CD8-positive, alpha-beta memory T cell (primary cell): ENCODE data around the gene DLG4. TPM values are rescaled to one million over a fixed set of nuclear protein-coding genes. Genes with fewer than 3 reads are reported as not detected.

Experiments used
- CTCF ChIA-PET: fragments of 350-600 bp; sonication (Branson Sonifier 250); formaldehyde crosslinking; loops from one replicate; lab custom pipeline; 2021; ENCODE audit warnings: antibody characterized with exemption; lab: Charles Lee
- POLR2A ChIA-PET: fragments of 350-600 bp; sonication (Branson Sonifier 250); formaldehyde crosslinking; loops from one replicate; lab custom pipeline; 2021; ENCODE audit warnings: antibody characterized with exemption; lab: Charles Lee
- DNase-seq, 5 donors: peaks; one replicate each; pipeline versions ENCODE4 v3.0.0 to v3.0.0-alpha.2; 2020 to 2022; ENCODE audit warnings: mixed read lengths in 1 of 5
- H3K27ac ChIP-seq: one replicate; pipeline ENCODE4 v1.7.0; 2013; ENCODE audit warnings: low read depth, mild to moderate bottlenecking, low read length, moderate library complexity
- H3K27me3 ChIP-seq: 2 replicates; pipeline ENCODE4 v1.7.0; 2013; ENCODE audit warnings: low read length, mild to moderate bottlenecking; ENCODE audit not compliant: insufficient read depth, poor library complexity, severe bottlenecking
- H3K36me3 ChIP-seq: 2 replicates; pipeline ENCODE4 v1.7.0; 2013; ENCODE audit warnings: mild to moderate bottlenecking, low read length, moderate library complexity; ENCODE audit not compliant: insufficient read depth
- H3K4me1 ChIP-seq: 2 replicates; pipeline ENCODE4 v1.7.0; 2013; ENCODE audit warnings: mild to moderate bottlenecking, low read length, moderate library complexity; ENCODE audit not compliant: insufficient read depth
- H3K4me3 ChIP-seq: 2 replicates; pipeline ENCODE4 v1.7.0; 2013; ENCODE audit warnings: mild to moderate bottlenecking, low read length
- H3K9me3 ChIP-seq: 2 replicates; pipeline ENCODE4 v1.7.0; 2013; ENCODE audit warnings: mild to moderate bottlenecking, low read length
- H3K27ac Mint-ChIP-seq, 8 donors: one replicate each; pipeline ENCODE4 v1.8.0; 2020 to 2021; ENCODE audit warnings: mixed read lengths in 8 of 8, mild to moderate bottlenecking in 6 of 8, inconsistent platforms in 3 of 8, moderate library complexity in 3 of 8
- H3K27me3 Mint-ChIP-seq, 2 donors: one replicate each; pipeline ENCODE4 v1.8.0; 2020 to 2021; ENCODE audit warnings: mixed read lengths in 2 of 2, mild to moderate bottlenecking in 1 of 2, moderate library complexity in 1 of 2
- H3K36me3 Mint-ChIP-seq, 3 donors: one replicate each; pipeline ENCODE4 v1.8.0; 2020 to 2021; ENCODE audit warnings: mixed read lengths in 3 of 3, inconsistent platforms in 1 of 3, mild to moderate bottlenecking in 1 of 3
- H3K4me1 Mint-ChIP-seq, 3 donors: one replicate each; pipeline ENCODE4 v1.8.0; 2020 to 2021; ENCODE audit warnings: mixed read lengths in 3 of 3, inconsistent platforms in 1 of 3, mild to moderate bottlenecking in 1 of 3
- H3K4me3 Mint-ChIP-seq, 7 donors: one replicate each; pipeline ENCODE4 v1.8.0; 2020 to 2021; ENCODE audit warnings: mixed read lengths in 7 of 7, mild to moderate bottlenecking in 6 of 7, moderate library complexity in 4 of 7, inconsistent platforms in 2 of 7
- H3K9me3 Mint-ChIP-seq, 5 donors: one replicate each; pipeline ENCODE4 v1.8.0; 2020 to 2022; ENCODE audit warnings: mixed read lengths in 5 of 5, mild to moderate bottlenecking in 3 of 5, moderate library complexity in 2 of 5, inconsistent platforms in 1 of 5
- polyA plus RNA-seq: library from polyadenylated mRNA; unstranded; fragments of 300-500 nt; fragmentation: Illumina TruSeq; gene quantifications from one replicate; pipeline ENCODE4 v1.2.3, GENCODE V29; 2021
- total RNA-seq, 2 experiments: library from RNA; stranded (reverse); gene quantifications; one replicate each; pipeline ENCODE4 v1.2.3, GENCODE V29; 2021

DLG4 gene
- total and polyA plus RNA-seq, 3 experiments from 2014 or later, result 0.45 to 4.4 (median 3.5) TPM

GRCh38 chr17:7221278-7222092 lies 1.8 kb upstream of the DLG4 start:
- Mint-ChIP-seq H3K27ac (peak overlapping the region in 7 of 8 donors; percentile 81 to 98 (median 93)), H3K4me1 (peaks cover 28 to 47% (median 34%) of the 10 kb centered on the region in 3 donors), H3K4me3 (peak overlapping the region; percentile 74 to 96 (median 93)), H3K27me3 (no peaks in the 10 kb centered on the region), H3K9me3 (no peaks in the 10 kb centered on the region), H3K36me3 (peaks cover 0 to 55% (median 2%) of the 10 kb centered on the region in 3 donors)
- Histone ChIP-seq H3K9me3 (no peaks in the 10 kb centered on the region), H3K27ac (no peak overlapping the region), H3K4me3 (no peak overlapping the region), H3K4me1 (peaks cover 42% of the 10 kb centered on the region), H3K27me3 (no peaks in the 10 kb centered on the region), H3K36me3 (peaks cover 25% of the 10 kb centered on the region)
- ChIA-PET POLR2A (interaction anchor here (1.0 to 3.1 kb wide), 4 partner anchors 13 to 21 kb away, joined by 5 to 31 read pairs (median 10); partner anchors contain the start of genes DVL2, GABARAP and PHF23), CTCF (interaction anchor here (0.8 to 4.7 kb wide), 9 partner anchors 13 to 339 kb away, joined by 3 to 23 read pairs (median 5); partner anchors contain the start of genes DVL2 and SLC2A4)
- DNase-seq, result no peak

- Mint-ChIP-seq H3K36me3 (peaks cover 0 to 49% (median 2%) of the 10 kb centered on the region in 3 donors), H3K27me3 (no peaks in the 10 kb centered on the region), H3K9me3 (no peaks in the 10 kb centered on the region), H3K4me1 (peaks cover 33 to 55% (median 41%) of the 10 kb centered on the region in 3 donors), H3K27ac (peak overlapping the region; percentile 81 to 98 (median 94)), H3K4me3 (peak overlapping the region; percentile 74 to 96 (median 93))
- POLR2A ChIA-PET, result interaction anchor here (1.0 to 3.1 kb wide), 6 partner anchors 14 to 465 kb away, joined by 3 to 31 read pairs (median 6); partner anchors contain the start of genes DVL2, GABARAP and PHF23
- Histone ChIP-seq H3K9me3 (no peaks in the 10 kb centered on the region), H3K4me3 (peak overlapping the region; percentile 67), H3K4me1 (peaks cover 49% of the 10 kb centered on the region), H3K36me3 (peaks cover 25% of the 10 kb centered on the region), H3K27ac (peak overlapping the region; percentile 70), H3K27me3 (no peaks in the 10 kb centered on the region)
- peak; percentile 21 to 72 (median 42) for DNase-seq
- CTCF ChIA-PET, result interaction anchor here (0.6 to 4.7 kb wide), 9 partner anchors 14 to 340 kb away, joined by 3 to 23 read pairs (median 5); partner anchors contain the start of genes DVL2 and SLC2A4
Observed at GRCh38 chr17:7220593-7221277, 1.1 kb upstream of the DLG4 start.

GRCh38 chr17:7219229-7219811 lies 316 bp downstream of the DLG4 start:
- peak overlapping the region; percentile 81 to 100 (median 98) for H3K27ac Mint-ChIP-seq
- H3K4me1 ChIP-seq, result peaks cover 59% of the 10 kb centered on the region
- H3K9me3 ChIP-seq, result no peaks in the 10 kb centered on the region
- ChIA-PET CTCF (interaction anchor here (1.3 to 4.7 kb wide), 6 partner anchors 16 to 78 kb away, joined by 4 to 23 read pairs (median 10); partner anchors contain the start of genes DVL2 and GABARAP), POLR2A (interaction anchor here (0.6 to 3.1 kb wide), 8 partner anchors 15 to 467 kb away, joined by 3 to 31 read pairs (median 6); partner anchors contain the start of genes DVL2, GABARAP, PHF23 and SLC16A13)
- peaks cover 0 to 36% (median 2%) of the 10 kb centered on the region in 3 donors for H3K36me3 Mint-ChIP-seq
- H3K27me3 ChIP-seq, result no peaks in the 10 kb centered on the region
- H3K27ac ChIP-seq, result peak overlapping the region; percentile 57
- H3K36me3 ChIP-seq, result peaks cover 25% of the 10 kb centered on the region
- H3K27me3 Mint-ChIP-seq, result peaks cover 0 to 2% of the 10 kb centered on the region in 2 donors
- no peaks in the 10 kb centered on the region for H3K9me3 Mint-ChIP-seq
- peak overlapping the region; percentile 74 to 96 (median 93) for H3K4me3 Mint-ChIP-seq
- H3K4me3 ChIP-seq, result peak overlapping the region; percentile 67
- peak in 1 of 5 donors; percentile 18 for DNase-seq
- peaks cover 42 to 68% (median 52%) of the 10 kb centered on the region in 3 donors for H3K4me1 Mint-ChIP-seq

GRCh38 chr17:7218758-7219157 lies 878 bp downstream of the DLG4 start:
- Histone ChIP-seq H3K9me3 (no peaks in the 10 kb centered on the region), H3K27me3 (no peaks in the 10 kb centered on the region), H3K36me3 (peaks cover 20% of the 10 kb centered on the region), H3K27ac (peak overlapping the region; percentile 57), H3K4me3 (no peak overlapping the region), H3K4me1 (peaks cover 62% of the 10 kb centered on the region)
- Mint-ChIP-seq H3K4me3 (peak overlapping the region in 6 of 7 donors; percentile 74 to 96 (median 94)), H3K36me3 (peaks cover 0 to 30% (median 0%) of the 10 kb centered on the region in 3 donors), H3K27ac (peak overlapping the region in 7 of 8 donors; percentile 75 to 100 (median 96)), H3K4me1 (peaks cover 46 to 74% (median 58%) of the 10 kb centered on the region in 3 donors), H3K27me3 (peaks cover 0 to 5% of the 10 kb centered on the region in 2 donors), H3K9me3 (peaks cover 0 to 1% (median 0%) of the 10 kb centered on the region in 5 donors)
- DNase-seq, result peak in 1 of 5 donors; percentile 39
- POLR2A ChIA-PET, result interaction anchor here (1.3 to 3.1 kb wide), 4 partner anchors 16 to 24 kb away, joined by 5 to 31 read pairs (median 14); partner anchors contain the start of genes DVL2, GABARAP and PHF23
- CTCF ChIA-PET, result interaction anchor here (1.3 to 4.7 kb wide), 6 partner anchors 16 to 78 kb away, joined by 4 to 23 read pairs (median 10); partner anchors contain the start of genes DVL2 and GABARAP

- Mint-ChIP-seq H3K27me3 (peaks cover 0 to 5% of the 10 kb centered on the region in 2 donors), H3K27ac (peak overlapping the region in 5 of 8 donors; percentile 47 to 81 (median 53)), H3K36me3 (peaks cover 0 to 24% (median 0%) of the 10 kb centered on the region in 3 donors), H3K4me1 (peaks cover 51 to 80% (median 63%) of the 10 kb centered on the region in 3 donors), H3K9me3 (peaks cover 0 to 1% (median 0%) of the 10 kb centered on the region in 5 donors), H3K4me3 (peak overlapping the region in 6 of 7 donors; percentile 23 to 64 (median 36))
- Histone ChIP-seq H3K36me3 (peaks cover 14% of the 10 kb centered on the region), H3K27me3 (no peaks in the 10 kb centered on the region), H3K4me1 (peaks cover 67% of the 10 kb centered on the region), H3K9me3 (no peaks in the 10 kb centered on the region), H3K27ac (peak overlapping the region; percentile 13), H3K4me3 (peak overlapping the region; percentile 37)
- ChIA-PET CTCF (interaction anchor here (2.0 to 4.7 kb wide), 2 partner anchors 17 to 25 kb away, joined by 6 to 20 read pairs; partner anchors contain the start of genes DVL2 and GABARAP), POLR2A (interaction anchor here (1.3 to 3.1 kb wide), 3 partner anchors 16 to 21 kb away, joined by 5 to 31 read pairs (median 19); partner anchors contain the start of genes DVL2 and PHF23)
- no peak for DNase-seq
Observed at GRCh38 chr17:7218166-7218565, 1.5 kb downstream of the DLG4 start.

- H3K4me1 ChIP-seq, result peaks cover 67% of the 10 kb centered on the region
- POLR2A ChIA-PET, result interaction anchor here (1.3 to 2.4 kb wide), 2 partner anchors 17 to 19 kb away, joined by 5 to 19 read pairs; partner anchors contain the start of gene DVL2
- Mint-ChIP-seq H3K27me3 (peaks cover 0 to 5% of the 10 kb centered on the region in 2 donors), H3K36me3 (peaks cover 0 to 16% (median 0%) of the 10 kb centered on the region in 3 donors), H3K27ac (peak overlapping the region in 5 of 8 donors; percentile 4 to 53 (median 37)), H3K4me3 (peak overlapping the region in 4 of 7 donors; percentile 15 to 64 (median 36)), H3K9me3 (peaks cover 0 to 1% (median 0%) of the 10 kb centered on the region in 5 donors), H3K4me1 (peaks cover 51 to 80% (median 65%) of the 10 kb centered on the region in 3 donors)
- peaks cover 10% of the 10 kb centered on the region for H3K36me3 ChIP-seq
- no peaks in the 10 kb centered on the region for H3K9me3 ChIP-seq
- CTCF ChIA-PET, result no interaction called here
- H3K27ac ChIP-seq, result no peak overlapping the region
- peak in 1 of 5 donors; percentile 54 for DNase-seq
- H3K4me3 ChIP-seq, result peak overlapping the region; percentile 37
- H3K27me3 ChIP-seq, result no peaks in the 10 kb centered on the region
Observed at GRCh38 chr17:7217113-7217987, 2.3 kb downstream of the DLG4 start.
